GM12878 (cell line): ENCODE measurements around the gene FCN2. TPM values are rescaled to one million over a fixed set of nuclear protein-coding genes. Genes with fewer than 3 reads are reported as not detected.

Experiments
- ATAC-seq: fragments of 200-7000 bp; cut with Tn5 transposase; 3 replicates; pipeline ENCODE4 v1.9.1; 2020; ENCODE audit warnings: mild to moderate bottlenecking, moderate library complexity
- BruUV-seq: library from RNA; stranded (reverse); fragments of 400-500 nt; replicated peaks from 2 replicates; lab custom pipeline; 2021; lab: Mats Ljungman, UMichigan
- CTCF ChIA-PET: fragments of 300-600 bp; sonication (Branson Sonifier 250); formaldehyde crosslinking; extraction: SDS; loops from one replicate; lab custom pipeline; 2021; ENCODE audit warnings: inconsistent platforms; lab: Yijun Ruan, JAX
- POLR2A ChIA-PET: fragments of 350-600 bp; formaldehyde crosslinking; extraction: SDS; loops from one replicate; lab custom pipeline; 2021; ENCODE audit warnings: inconsistent platforms; lab: Charles Lee
- RAD21 ChIA-PET: fragments of 300-600 bp; sonication (Branson Sonifier 250); formaldehyde crosslinking; loops from one replicate; lab custom pipeline; 2023; ENCODE audit warnings: antibody characterized with exemption; ENCODE audit not compliant: unreplicated experiment; lab: Charles Lee
- SMC1A ChIA-PET: fragments of 300-600 bp; sonication (Branson Sonifier 250); formaldehyde crosslinking; loops from one replicate; lab custom pipeline; 2023; ENCODE audit not compliant: unreplicated experiment, uncharacterized antibody; lab: Charles Lee
- DNase-seq: peaks from one replicate; pipeline ENCODE4 v3.0.0-alpha.2; 2011; ENCODE audit warnings: low read depth, low spot score
- FAIRE-seq: peaks from 3 replicates; lab custom pipeline; 2011; peaks lifted over from hg19 to GRCh38; lab: Jason Lieb, UNC
- H2AFZ ChIP-seq: 2 replicates; pipeline ENCODE4 v1.6.0; 2011; ENCODE audit warnings: low read depth, low read length, control low read depth; ENCODE audit not compliant: control insufficient read depth
- H3K27ac ChIP-seq: 2 replicates; pipeline ENCODE4 v1.5.1; 2011; ENCODE audit warnings: control low read depth; ENCODE audit not compliant: control insufficient read depth, insufficient read depth
- H3K27me3 ChIP-seq, 2 experiments: replicated peaks in 1 of 2; 2 replicates each; pipeline versions ENCODE4 v1.6.0 to v1.6.1; 2011; ENCODE audit warnings: low read length in 1 of 2; ENCODE audit not compliant: control insufficient read depth in 2 of 2, insufficient read depth in 2 of 2
- H3K36me3 ChIP-seq, 2 experiments: 2 replicates each; pipeline ENCODE4 v1.5.1; 2011; ENCODE audit warnings: low read length in 1 of 2; ENCODE audit not compliant: control insufficient read depth in 2 of 2, insufficient read depth in 2 of 2
- H3K4me1 ChIP-seq: 2 replicates; pipeline ENCODE4 v1.6.1; 2011; ENCODE audit warnings: mild to moderate bottlenecking, low read length, moderate library complexity, mixed read lengths; ENCODE audit not compliant: control insufficient read depth, insufficient read depth
- H3K4me2 ChIP-seq: 2 replicates; pipeline ENCODE4 v1.6.0; 2011; ENCODE audit warnings: control low read depth; ENCODE audit not compliant: control insufficient read depth, insufficient read depth
- H3K4me3 ChIP-seq: fragments of 200-600 bp; sonication (generic); 2 replicates; pipeline ENCODE4 v1.5.1; 2016
- H3K79me2 ChIP-seq: 2 replicates; pipeline ENCODE4 v1.6.0; 2011; ENCODE audit warnings: low read length; ENCODE audit not compliant: control insufficient read depth, insufficient read depth
- H3K9ac ChIP-seq: 2 replicates; pipeline ENCODE4 v1.8.0; 2011; ENCODE audit warnings: low read length, control low read depth, mixed read lengths; ENCODE audit not compliant: control insufficient read depth, insufficient read depth
- H3K9me3 ChIP-seq: replicated peaks from 3 replicates; pipeline ENCODE4 v1.5.1; 2011; ENCODE audit warnings: mild to moderate bottlenecking, low read length; ENCODE audit not compliant: control insufficient read depth, insufficient read depth
- H4K20me1 ChIP-seq: 2 replicates; pipeline ENCODE4 v1.6.0; 2011; ENCODE audit not compliant: control insufficient read depth, insufficient read depth
- BHLHE40 ChIP-seq, 2 experiments: fragments of 450-650 bp in 1 of 2; IDR thresholded peaks; 2 replicates each; pipeline ENCODE4 v1.6.1; 2011 to 2017; ENCODE audit warnings: low read depth in 2 of 2, borderline replicate concordance in 1 of 2, improper control_type of control experiment in 1 of 2, low read length in 1 of 2, mild to moderate bottlenecking in 1 of 2
- CHD4 ChIP-seq: fragments of 200-600 bp; sonication (generic); IDR thresholded peaks from 2 replicates; pipeline ENCODE4 v1.6.1; 2016; ENCODE audit warnings: mild to moderate bottlenecking
- EED ChIP-seq: sonication (generic); IDR thresholded peaks from 2 replicates; pipeline ENCODE4 v1.6.1; 2016; ENCODE audit warnings: antibody characterized with exemption, low read depth
- EP300 ChIP-seq, 2 experiments: fragments of 150-350 bp in 1 of 2; IDR thresholded peaks; 2 replicates each; pipeline ENCODE4 v1.6.1; 2011 to 2012; ENCODE audit warnings: low read depth in 2 of 2, low read length in 2 of 2, borderline replicate concordance in 1 of 2, improper control_type of control experiment in 1 of 2, inconsistent platforms in 1 of 2; ENCODE audit not compliant: control insufficient read depth in 1 of 2
- ETV6 ChIP-seq, 2 experiments: fragments of 450-650 bp in 1 of 2; IDR thresholded peaks in 1 of 2; conservative IDR thresholded peaks in 1 of 2; 2 replicates each; pipeline ENCODE4 v1.6.1; 2014; ENCODE audit warnings: antibody characterized with exemption in 1 of 2, borderline replicate concordance in 1 of 2, low read depth in 1 of 2, mild to moderate bottlenecking in 1 of 2, moderate library complexity in 1 of 2
- HDAC2 ChIP-seq: fragments of 200-600 bp; sonication (generic); IDR thresholded peaks from 2 replicates; pipeline ENCODE4 v1.6.1; 2017
- RCOR1 ChIP-seq: conservative IDR thresholded peaks from 2 replicates; pipeline ENCODE4 v1.6.1; 2012; ENCODE audit warnings: low read depth, low read length, improper control_type of control experiment
- SMARCA5 ChIP-seq: fragments of 450-650 bp; IDR thresholded peaks from 2 replicates; pipeline ENCODE4 v1.6.1; 2017; ENCODE audit warnings: mild to moderate bottlenecking
- ZNF207 ChIP-seq: fragments of 450-650 bp; IDR thresholded peaks from 2 replicates; pipeline ENCODE4 v1.6.1; 2014; ENCODE audit warnings: antibody characterized with exemption, mild to moderate bottlenecking, borderline replicate concordance
- WGBS: methylation state at CpG from one replicate; pipeline ENCODE4 v1.1.6; 2016; ENCODE audit warnings: low lambda C conversion rate; ENCODE audit not compliant: insufficient replicate concordance, insufficient coverage; ENCODE audit errors: missing lambda C conversion rate; 5-methylcytosine and 5-hydroxymethylcytosine counted together
- in situ Hi-C: fragments of 300-500 bp; cut with MboI; formaldehyde crosslinking; loops from 9 replicates; pipeline ENCODE4 v1.14.3; 2018; ENCODE audit warnings: mixed read lengths
- intact Hi-C: fragments of 100-400 bp; cut with micrococcal nuclease; formaldehyde crosslinking; loops from one replicate; pipeline ENCODE4 v1.14.2; 2022; ENCODE audit not compliant: unreplicated experiment
- polyA plus RNA-seq, 11 experiments: library from polyadenylated mRNA; depleted of rRNA in 4 of 11; unstranded in 6 of 11; stranded (reverse) in 5 of 11; fragments of >200 nt; fragmentation: Nextera tagmentation in 4 of 11; fragmentation: Illumina TruSeq in 1 of 11; extraction: Ambion mirVana in 4 of 11; extraction: Trizol in 1 of 11; gene quantifications; 1 replicate in 1 of 11; 2 replicates in 10 of 11; pipeline versions ENCODE4 v1.2.1 to v1.2.3, GENCODE V29; 2011 to 2016; ENCODE audit warnings: inconsistent platforms in 2 of 11, missing spikeins in 2 of 11, low read depth in 1 of 11
- total RNA-seq, 4 experiments: library from RNA; depleted of rRNA in 3 of 4; stranded (reverse); fragments of >200 nt in 3 of 4; fragmentation: Illumina TruSeq in 1 of 4; extraction: Trizol in 1 of 4; gene quantifications; 2 replicates each; pipeline versions ENCODE4 v1.2.1 to v1.2.3, GENCODE V29; 2013 to 2021
- TF ChIP-seq, protein P1 (sequence below): IDR thresholded peaks from 2 replicates; pipeline ENCODE4 v1.6.1; 2011; ENCODE audit warnings: mild to moderate bottlenecking, low read depth, low read length, moderate library complexity; ENCODE audit not compliant: insufficient replicate concordance

Gene FCN2
- total and polyA plus RNA-seq, 10 of the 15 experiments (the other 5 are each of a cell fraction or from before 2014, with no cell fraction given), result not detected

- no peak overlapping the region for H3K27ac ChIP-seq
- ATAC-seq (no peak), FAIRE-seq (no peak), DNase-seq (no peak)
- no peaks in the 10 kb centered on the region for H3K27me3 ChIP-seq
- H4K20me1 ChIP-seq, result no peaks in the 10 kb centered on the region
- H3K79me2 ChIP-seq, result no peaks in the 10 kb centered on the region
- no peak overlapping the region for H2AFZ ChIP-seq
- ChIA-PET SMC1A (no interaction called here), RAD21 (no interaction called here), CTCF (no interaction called here), POLR2A (no interaction called here)
- peaks cover 4% of the 10 kb centered on the region; the same call in 2 of the 3 replicates for H3K9me3 ChIP-seq
- WGBS, result 32% methylated on average over 24 of the region's 24 CpGs
- no peak overlapping the region for H3K9ac ChIP-seq
- no peak overlapping the region for H3K4me3 ChIP-seq
- no peak overlapping the region for H3K4me2 ChIP-seq
- TF ChIP-seq BHLHE40 (IDR thresholded peaks at IDR 0.05; ENCODE audit: borderline replicate concordance in 1 of 2, low read depth in 2 of 2, low read length in 1 of 2) (0 out of 4 replicates have a peak, but pooled peaks of 1 of the 2 experiments have one; percentile 25), SMARCA5 (no peak), RCOR1 (no peak), ZNF207 (no peak), HDAC2 (no peak)
- BruUV-seq, result no TSS peak
- H3K4me1 ChIP-seq, result peaks cover 6% of the 10 kb centered on the region; the same call in 1 of the 2 replicates
- H3K36me3 ChIP-seq, result no peaks in the 10 kb centered on the region
- in situ Hi-C loops, result no loop called here
- intact Hi-C loops, result no loop called here
Observed at GRCh38 chr9:134872482-134873231, 8.0 kb upstream of the FCN2 start.

DNA sequence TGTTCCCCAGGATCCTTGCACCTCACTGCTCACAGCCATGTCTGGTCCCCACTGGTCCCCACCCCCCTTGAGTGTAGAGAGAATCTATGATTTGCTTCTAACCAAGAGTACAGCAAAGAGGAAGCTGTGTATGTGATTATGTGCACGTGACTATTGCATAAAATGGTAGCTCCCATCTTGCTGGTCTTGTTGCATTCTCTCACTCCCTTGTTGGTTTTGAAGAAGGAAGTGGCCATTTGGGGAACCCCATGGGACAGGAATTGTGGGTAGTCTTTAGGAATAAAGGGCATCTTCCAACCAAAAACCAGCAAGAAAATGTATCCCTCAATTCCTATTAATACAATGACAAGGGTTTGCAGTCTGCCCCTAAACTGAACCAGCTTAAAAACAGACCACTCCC lies 5.2 kb upstream of the FCN2 start:
- no peaks in the 10 kb centered on the region; a peak in 1 of 4 replicates for H3K27me3 ChIP-seq
- ChIA-PET POLR2A (no interaction called here), CTCF (no interaction called here), SMC1A (no interaction called here), RAD21 (no interaction called here)
- H3K9ac ChIP-seq, result no peak overlapping the region
- H3K9me3 ChIP-seq, result peaks cover 4% of the 10 kb centered on the region; the same call in 2 of the 3 replicates
- H3K4me3 ChIP-seq, result no peak overlapping the region
- in situ Hi-C loops (no loop called here), intact Hi-C loops (no loop called here)
- no peak for TF ChIP-seq EED
- no peak for TF ChIP-seq ETV6 (conservative IDR thresholded peaks at IDR 0.05 in 1 of 2, IDR thresholded peaks at IDR 0.05 in 1 of 2; ENCODE audit: borderline replicate concordance in 1 of 2, low read depth in 1 of 2)
- TF ChIP-seq, protein P1, sequence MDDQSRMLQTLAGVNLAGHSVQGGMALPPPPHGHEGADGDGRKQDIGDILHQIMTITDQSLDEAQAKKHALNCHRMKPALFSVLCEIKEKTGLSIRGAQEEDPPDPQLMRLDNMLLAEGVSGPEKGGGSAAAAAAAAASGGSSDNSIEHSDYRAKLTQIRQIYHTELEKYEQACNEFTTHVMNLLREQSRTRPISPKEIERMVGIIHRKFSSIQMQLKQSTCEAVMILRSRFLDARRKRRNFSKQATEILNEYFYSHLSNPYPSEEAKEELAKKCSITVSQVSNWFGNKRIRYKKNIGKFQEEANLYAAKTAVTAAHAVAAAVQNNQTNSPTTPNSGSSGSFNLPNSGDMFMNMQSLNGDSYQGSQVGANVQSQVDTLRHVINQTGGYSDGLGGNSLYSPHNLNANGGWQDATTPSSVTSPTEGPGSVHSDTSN, result no peak
- TF ChIP-seq CHD4, result no peak
- TF ChIP-seq BHLHE40 (IDR thresholded peaks at IDR 0.05; ENCODE audit: borderline replicate concordance in 1 of 2, low read depth in 2 of 2, low read length in 1 of 2), result peak in 1 of 2 experiments; percentile 43; a peak in 1 of 4 replicates
- no peak for TF ChIP-seq EP300 (IDR thresholded peaks at IDR 0.05; ENCODE audit: borderline replicate concordance in 1 of 2, control insufficient read depth in 1 of 2, low read depth in 2 of 2, low read length in 2 of 2)
- no peak overlapping the region for H3K4me2 ChIP-seq
- peak overlapping the region; percentile 15; the same call in 1 of the 2 replicates for H2AFZ ChIP-seq
- no peaks in the 10 kb centered on the region for H4K20me1 ChIP-seq
- no peaks in the 10 kb centered on the region; the same call in 1 of the 2 replicates for H3K4me1 ChIP-seq
- no peak for DNase-seq
- ATAC-seq, result no peak
- H3K36me3 ChIP-seq, result no peaks in the 10 kb centered on the region
- WGBS, result 0% methylated on average over 1 of the region's 1 CpG
- no peaks in the 10 kb centered on the region for H3K79me2 ChIP-seq
- no TSS peak for BruUV-seq
- no peak for FAIRE-seq
- H3K27ac ChIP-seq, result no peak overlapping the region
